Measurements from ENCODE around the gene TMEM132A. TPM values are rescaled to one million over a fixed set of nuclear protein-coding genes. Genes with fewer than 3 reads are reported as not detected.

TMEM132A gene
- total RNA-seq, 3 donors from 2014 or later = 2.9 to 11.0 (median 8.5) TPM

DNA sequence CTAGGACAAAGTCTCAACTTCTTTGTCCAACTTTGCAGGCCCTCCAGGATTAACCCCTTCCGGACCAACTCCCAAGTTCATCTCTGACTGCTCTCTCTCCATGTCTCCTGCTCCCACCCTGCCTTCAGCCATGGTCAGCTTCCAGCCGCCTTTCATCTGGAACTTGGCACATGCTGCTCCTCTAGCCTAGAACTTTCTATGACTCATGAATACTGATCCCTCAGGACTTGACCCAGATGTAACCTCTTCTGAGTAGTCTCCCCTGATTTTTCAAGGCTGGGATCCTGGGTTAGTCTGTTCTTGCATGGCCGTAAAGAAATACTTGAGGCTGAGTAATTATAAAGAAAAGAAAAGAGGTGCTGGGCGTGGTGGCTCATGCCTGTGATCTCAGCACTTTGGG, 32.9 kb downstream of the TMEM132A start:
- Histone ChIP-seq H3K4me1 (peaks cover 0 to 4% of the 10 kb centered on the region in 2 donors), H3K9me3 (no peaks in the 10 kb centered on the region), H3K4me3 (no peak overlapping the region), H3K27me3 (no peaks in the 10 kb centered on the region), H3K27ac (no peak overlapping the region), H3K36me3 (no peaks in the 10 kb centered on the region)
- intact Hi-C loops (cut with DNase I; ENCODE audit: low total_unique reads) = no loop called here
- DNase-seq (ENCODE audit: low spot score in 2 of 2) = no peak
- TF ChIP-seq, protein P1, sequence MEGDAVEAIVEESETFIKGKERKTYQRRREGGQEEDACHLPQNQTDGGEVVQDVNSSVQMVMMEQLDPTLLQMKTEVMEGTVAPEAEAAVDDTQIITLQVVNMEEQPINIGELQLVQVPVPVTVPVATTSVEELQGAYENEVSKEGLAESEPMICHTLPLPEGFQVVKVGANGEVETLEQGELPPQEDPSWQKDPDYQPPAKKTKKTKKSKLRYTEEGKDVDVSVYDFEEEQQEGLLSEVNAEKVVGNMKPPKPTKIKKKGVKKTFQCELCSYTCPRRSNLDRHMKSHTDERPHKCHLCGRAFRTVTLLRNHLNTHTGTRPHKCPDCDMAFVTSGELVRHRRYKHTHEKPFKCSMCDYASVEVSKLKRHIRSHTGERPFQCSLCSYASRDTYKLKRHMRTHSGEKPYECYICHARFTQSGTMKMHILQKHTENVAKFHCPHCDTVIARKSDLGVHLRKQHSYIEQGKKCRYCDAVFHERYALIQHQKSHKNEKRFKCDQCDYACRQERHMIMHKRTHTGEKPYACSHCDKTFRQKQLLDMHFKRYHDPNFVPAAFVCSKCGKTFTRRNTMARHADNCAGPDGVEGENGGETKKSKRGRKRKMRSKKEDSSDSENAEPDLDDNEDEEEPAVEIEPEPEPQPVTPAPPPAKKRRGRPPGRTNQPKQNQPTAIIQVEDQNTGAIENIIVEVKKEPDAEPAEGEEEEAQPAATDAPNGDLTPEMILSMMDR (IDR thresholded peaks at IDR 0.05) = no peak
- TF ChIP-seq POLR2AphosphoS5 (IDR thresholded peaks at IDR 0.05) (no peak), POLR2A (IDR thresholded peaks at IDR 0.05) (no peak)

GRCh38 chr11:60959431-60959830, 35.2 kb downstream of the TMEM132A start:
- H3K36me3 ChIP-seq = no peaks in the 10 kb centered on the region
- TF ChIP-seq POLR2A (IDR thresholded peaks at IDR 0.05) (no peak), POLR2AphosphoS5 (IDR thresholded peaks at IDR 0.05) (no peak)
- TF ChIP-seq, protein P1 (IDR thresholded peaks at IDR 0.05) = no peak
- no peaks in the 10 kb centered on the region for H3K27me3 ChIP-seq
- H3K9me3 ChIP-seq = no peaks in the 10 kb centered on the region
- H3K27ac ChIP-seq = no peak overlapping the region
- H3K4me1 ChIP-seq = no peaks in the 10 kb centered on the region
- H3K4me3 ChIP-seq = no peak overlapping the region
- intact Hi-C loops (cut with DNase I; ENCODE audit: low total_unique reads) = no loop called here
- no peak for DNase-seq (ENCODE audit: low spot score in 2 of 2)

DNA sequence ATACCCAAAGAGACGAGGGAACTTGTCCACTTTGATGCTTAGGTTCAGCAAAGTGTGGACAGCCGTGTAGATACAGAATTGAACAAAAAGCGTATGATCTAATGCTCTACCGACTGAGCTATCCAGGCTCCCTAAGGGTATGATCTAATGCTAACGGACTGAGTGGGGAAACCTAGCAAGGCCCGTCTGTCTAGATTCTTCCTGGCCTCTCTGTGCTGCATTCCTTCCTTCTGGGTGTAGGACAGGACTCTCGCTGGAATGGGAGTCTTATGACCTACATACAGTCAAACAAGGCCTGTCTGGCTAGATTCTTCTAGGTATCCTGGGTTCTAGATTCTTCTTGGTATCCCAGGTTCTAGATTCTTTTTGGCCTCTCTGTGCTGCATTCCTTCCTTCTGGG, 36.1 kb downstream of the TMEM132A start:
- intact Hi-C loops (cut with DNase I; ENCODE audit: low total_unique reads) = loop anchor here (10.0 kb wide), 1 partner anchor 174 kb away; no protein-coding TSS in a partner anchor
- TF ChIP-seq POLR2AphosphoS5 (IDR thresholded peaks at IDR 0.05) (no peak), POLR2A (IDR thresholded peaks at IDR 0.05) (no peak)
- TF ChIP-seq, protein P1 (IDR thresholded peaks at IDR 0.05) = no peak
- no peak for DNase-seq (ENCODE audit: low spot score in 2 of 2)

GRCh38 chr11:60964801-60965200, 40.5 kb downstream of the TMEM132A start:
- H3K4me3 ChIP-seq = no peak overlapping the region
- H3K36me3 ChIP-seq = no peaks in the 10 kb centered on the region
- TF ChIP-seq, protein P1 (IDR thresholded peaks at IDR 0.05) = no peak
- no peak for TF ChIP-seq POLR2AphosphoS5 (IDR thresholded peaks at IDR 0.05)
- no peak for TF ChIP-seq POLR2A (IDR thresholded peaks at IDR 0.05)
- H3K27me3 ChIP-seq = no peaks in the 10 kb centered on the region
- no peak for DNase-seq (ENCODE audit: low spot score in 2 of 2)
- no peak overlapping the region for H3K27ac ChIP-seq
- intact Hi-C loops (cut with DNase I; ENCODE audit: low total_unique reads) = loop anchor here (10.0 kb wide), 1 partner anchor 170 kb away; no protein-coding TSS in a partner anchor
- H3K9me3 ChIP-seq = no peaks in the 10 kb centered on the region
- no peaks in the 10 kb centered on the region for H3K4me1 ChIP-seq

More for the DNA sequence above, 36.1 kb downstream of the TMEM132A start:
- H3K4me1 ChIP-seq = no peaks in the 10 kb centered on the region
- H3K9me3 ChIP-seq = no peaks in the 10 kb centered on the region
- no peak overlapping the region for H3K27ac ChIP-seq
- H3K27me3 ChIP-seq = no peaks in the 10 kb centered on the region
- no peak overlapping the region for H3K4me3 ChIP-seq
- H3K36me3 ChIP-seq = no peaks in the 10 kb centered on the region

GRCh38 chr11:60966890-60967289, 42.6 kb downstream of the TMEM132A start:
- H3K9me3 ChIP-seq = no peaks in the 10 kb centered on the region
- no peak for DNase-seq (ENCODE audit: low spot score in 2 of 2)
- no peak overlapping the region for H3K27ac ChIP-seq
- intact Hi-C loops (cut with DNase I; ENCODE audit: low total_unique reads) = loop anchor here (10.0 kb wide), 1 partner anchor 168 kb away; no protein-coding TSS in a partner anchor
- no peaks in the 10 kb centered on the region for H3K4me1 ChIP-seq
- H3K4me3 ChIP-seq = no peak overlapping the region
- no peaks in the 10 kb centered on the region for H3K36me3 ChIP-seq
- H3K27me3 ChIP-seq = no peaks in the 10 kb centered on the region
- TF ChIP-seq POLR2A (IDR thresholded peaks at IDR 0.05) (no peak), POLR2AphosphoS5 (IDR thresholded peaks at IDR 0.05) (no peak)
- TF ChIP-seq, protein P1 (IDR thresholded peaks at IDR 0.05) = no peak
